GM21381 (cell line): ENCODE data around the gene COG4.

Source experiments
- ATAC-seq: cut with Tn5 transposase; IDR thresholded peaks from one replicate; pipeline ENCODE4 v1.9.1; 2021; ENCODE audit warnings: mild to moderate bottlenecking, moderate library complexity; ENCODE audit not compliant: unreplicated experiment

The COG4 gene

DNA sequence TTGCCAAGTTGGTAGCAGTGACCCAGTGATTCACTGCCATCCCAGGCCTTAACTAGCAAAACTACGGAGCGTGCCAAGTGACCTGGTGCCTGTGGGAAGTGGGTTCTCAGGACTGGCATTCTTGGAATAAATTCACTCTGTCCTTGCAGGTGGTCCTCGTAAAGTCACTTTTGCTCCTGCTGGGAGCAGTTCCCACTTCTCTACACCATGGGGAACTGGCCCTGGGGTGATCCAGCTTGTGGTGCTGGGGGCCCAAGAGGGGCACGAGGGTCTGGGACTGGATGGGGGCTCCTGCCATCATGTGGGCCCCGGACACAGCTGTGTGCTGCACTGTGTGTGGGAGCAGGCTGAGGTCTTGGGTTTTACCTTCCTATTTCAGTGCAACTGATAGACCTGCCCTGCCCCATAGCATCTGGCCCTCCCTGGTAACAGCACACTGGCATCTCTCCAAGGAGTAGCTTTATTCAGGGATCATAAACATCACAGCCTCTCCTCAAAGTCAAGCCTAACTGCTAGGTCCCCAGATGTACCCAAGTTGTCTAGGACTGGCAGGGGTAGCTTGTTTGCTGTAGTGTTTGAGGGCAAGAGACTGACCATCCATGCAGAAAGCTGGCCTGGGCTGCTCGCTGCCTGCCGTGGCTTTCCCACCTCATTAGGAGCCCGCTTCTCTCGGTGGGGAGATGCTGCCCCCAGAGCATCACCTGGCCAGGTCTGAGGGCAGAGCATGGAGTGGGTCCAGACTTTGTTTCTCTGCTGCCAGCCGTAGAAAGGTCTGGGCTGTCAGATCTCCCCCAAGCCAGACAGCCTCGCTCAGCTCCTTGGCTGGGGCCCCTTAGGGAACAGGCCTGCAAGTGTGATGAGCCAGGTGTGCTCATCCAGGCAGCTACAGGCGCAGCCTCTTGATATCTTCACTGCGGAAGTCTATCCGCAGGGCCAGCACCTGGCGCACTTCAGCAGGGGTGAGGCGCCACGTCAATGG is 42.9 kb downstream of the COG4 start:
- no peak for ATAC-seq

GRCh38 chr16:70478912-70479341 is 44.4 kb downstream of the COG4 start:
- ATAC-seq = no peak

DNA sequence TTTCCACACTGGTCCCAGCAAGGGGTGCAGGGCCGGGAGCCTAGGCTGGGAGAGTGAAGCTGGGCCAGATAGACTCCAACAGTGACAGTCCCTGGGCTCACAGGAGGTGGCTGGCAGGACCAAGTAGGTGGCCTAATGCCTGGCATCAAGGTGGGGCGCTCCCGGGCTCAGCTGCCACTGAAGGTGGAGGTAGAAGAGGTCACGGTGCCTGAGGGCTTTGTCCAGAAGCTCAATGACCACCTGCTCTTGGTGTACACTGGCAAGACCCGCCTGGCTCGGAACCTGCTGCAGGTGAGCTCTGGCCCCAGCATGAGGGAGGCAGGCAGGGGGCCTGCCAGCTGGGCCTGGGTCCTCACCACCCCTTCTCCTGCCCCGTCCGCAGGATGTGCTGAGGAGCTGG is 45.2 kb downstream of the COG4 start:
- no peak for ATAC-seq

DNA sequence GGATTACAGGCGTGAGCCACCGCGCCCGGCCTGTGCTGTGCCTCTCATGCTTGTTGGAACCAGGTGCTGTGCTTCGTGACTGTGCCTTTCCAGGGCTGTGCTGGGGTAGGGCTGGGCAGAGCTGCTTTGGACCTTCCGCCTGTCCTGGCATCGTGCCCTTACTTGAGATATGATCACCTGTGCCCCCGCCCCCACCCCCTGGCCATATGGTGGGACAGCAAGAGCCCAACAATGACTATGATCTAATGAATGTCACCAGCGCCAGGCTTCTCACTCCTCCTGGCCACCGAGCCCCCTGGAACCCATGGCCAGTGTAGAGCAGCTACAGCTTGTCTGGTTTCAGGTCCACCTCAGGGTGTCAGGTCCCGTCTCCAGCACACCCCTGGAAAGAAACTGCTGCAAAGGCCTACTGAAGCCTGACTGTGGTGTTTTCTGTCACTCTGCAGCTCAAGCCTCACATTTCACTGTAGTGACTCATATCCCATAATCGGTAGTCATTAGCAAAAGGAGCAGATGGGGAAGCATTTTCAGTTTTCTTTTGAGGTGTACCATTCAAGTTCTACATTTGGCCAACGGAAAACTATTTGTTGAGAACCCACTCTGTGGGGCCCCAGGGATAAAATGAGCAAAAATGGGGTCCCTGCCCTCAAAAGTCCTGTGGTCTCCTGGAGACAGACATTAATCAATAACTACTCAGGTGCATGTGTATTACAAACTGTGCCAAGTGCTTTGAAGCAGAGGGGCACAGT is 46.9 kb downstream of the COG4 start:
- ATAC-seq = peak; percentile 90

DNA sequence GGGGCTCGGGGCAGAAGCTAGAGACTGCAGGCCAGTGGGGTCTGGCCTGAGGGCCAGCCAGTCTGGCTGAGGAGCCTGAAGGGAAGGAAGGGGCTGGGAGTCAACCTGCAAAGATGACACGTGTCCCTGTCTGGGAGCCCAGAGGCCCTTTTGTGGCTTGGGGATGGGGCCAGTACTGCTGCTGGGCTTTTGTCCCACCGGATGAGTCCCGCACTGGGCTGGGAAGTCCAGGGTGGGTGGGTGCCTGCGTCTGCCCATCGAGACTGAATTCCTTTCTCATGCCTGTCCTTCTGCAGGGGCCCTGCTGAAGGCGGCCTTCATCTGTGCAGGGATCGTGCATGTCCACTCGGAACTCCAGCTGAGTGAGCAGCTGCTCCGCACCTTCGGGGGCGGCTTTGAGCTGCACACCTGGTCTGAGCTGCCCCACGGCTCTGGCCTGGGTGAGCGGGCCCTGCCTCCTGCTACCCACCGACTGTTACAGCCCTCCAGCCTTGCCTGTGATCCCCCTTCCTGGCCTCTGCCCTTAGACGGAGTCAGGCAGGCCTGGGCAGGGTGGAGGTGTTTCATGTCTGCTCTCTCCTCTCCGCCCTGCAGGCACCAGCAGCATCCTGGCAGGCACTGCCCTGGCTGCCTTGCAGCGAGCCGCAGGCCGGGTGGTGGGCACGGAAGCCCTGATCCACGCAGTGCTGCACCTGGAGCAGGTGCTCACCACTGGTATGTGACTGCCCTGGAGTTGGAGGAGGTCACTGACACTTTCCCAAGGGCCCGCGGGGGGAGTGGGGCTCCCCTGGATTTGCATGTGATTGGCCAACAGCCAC is 48.1 kb downstream of the COG4 start:
- ATAC-seq = no peak

DNA sequence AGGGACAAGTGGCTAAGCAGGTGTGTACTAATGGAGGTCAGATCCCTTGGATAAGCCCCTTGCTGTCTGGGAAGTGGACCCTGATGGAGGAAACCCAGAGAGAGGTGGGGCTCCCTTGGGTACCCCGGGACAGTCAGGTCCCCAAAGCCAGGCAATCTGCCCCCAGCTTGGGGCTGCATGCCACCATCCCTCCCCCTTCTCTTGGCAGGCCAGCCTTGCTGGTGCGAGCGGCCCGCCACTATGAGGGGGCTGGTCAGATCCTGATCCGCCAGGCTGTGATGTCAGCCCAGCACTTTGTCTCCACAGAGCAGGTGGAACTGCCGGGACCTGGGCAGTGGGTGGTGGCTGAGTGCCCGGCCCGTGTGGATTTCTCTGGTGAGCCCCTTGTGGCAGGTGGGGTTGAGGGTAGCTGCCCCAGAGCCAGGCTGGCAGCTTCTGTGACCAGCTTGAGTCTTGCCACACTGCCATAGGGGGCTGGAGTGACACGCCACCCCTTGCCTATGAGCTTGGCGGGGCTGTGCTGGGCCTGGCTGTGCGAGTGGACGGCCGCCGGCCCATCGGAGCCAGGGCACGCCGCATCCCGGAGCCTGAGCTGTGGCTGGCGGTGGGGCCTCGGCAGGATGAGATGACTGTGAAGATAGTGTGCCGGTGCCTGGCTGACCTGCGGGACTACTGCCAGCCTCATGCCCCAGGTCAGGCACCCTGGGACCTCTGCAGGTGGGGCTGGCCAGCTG is 48.9 kb downstream of the COG4 start:
- no peak for ATAC-seq

DNA sequence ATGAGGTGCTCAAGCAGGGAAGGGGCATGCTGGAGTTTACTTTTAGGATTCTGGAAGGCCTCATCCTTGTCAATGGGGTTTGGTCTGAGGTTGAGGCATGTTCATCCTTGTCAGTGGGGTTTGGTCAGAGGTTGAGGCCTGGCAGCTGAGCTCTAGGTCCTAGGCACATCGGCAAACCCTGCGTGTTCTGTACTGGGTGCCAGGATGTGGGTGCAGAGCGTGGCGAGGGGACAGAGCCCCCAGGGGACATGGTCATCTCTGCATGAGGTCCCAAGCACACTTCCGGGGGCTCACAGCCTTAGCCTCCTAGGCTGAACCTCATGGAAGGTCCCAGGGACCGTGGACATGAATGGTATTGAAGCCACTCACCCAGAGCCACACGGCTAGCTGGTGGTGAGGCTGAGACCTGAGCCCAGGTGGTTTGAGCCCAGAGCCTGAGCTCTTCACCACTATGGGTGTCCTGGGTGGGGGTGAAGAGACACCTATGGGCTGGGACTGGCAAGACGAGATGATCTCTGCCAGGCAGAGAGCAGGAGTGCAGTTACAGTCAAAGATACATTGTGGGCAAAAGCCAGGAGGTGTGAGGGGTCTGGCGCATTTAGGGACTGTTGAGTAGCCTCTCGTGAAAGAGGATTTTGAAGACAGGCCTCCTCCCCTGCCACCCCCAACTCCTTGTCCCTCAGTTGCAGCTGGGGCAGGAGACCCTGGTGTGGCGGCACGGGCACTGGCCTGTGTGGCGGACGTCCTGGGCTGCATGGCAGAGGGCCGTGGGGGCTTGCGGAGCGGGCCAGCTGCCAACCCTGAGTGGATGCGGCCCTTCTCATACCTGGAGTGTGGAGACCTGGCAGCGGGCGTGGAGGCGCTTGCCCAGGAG is 49.7 kb downstream of the COG4 start:
- ATAC-seq = no peak

DNA sequence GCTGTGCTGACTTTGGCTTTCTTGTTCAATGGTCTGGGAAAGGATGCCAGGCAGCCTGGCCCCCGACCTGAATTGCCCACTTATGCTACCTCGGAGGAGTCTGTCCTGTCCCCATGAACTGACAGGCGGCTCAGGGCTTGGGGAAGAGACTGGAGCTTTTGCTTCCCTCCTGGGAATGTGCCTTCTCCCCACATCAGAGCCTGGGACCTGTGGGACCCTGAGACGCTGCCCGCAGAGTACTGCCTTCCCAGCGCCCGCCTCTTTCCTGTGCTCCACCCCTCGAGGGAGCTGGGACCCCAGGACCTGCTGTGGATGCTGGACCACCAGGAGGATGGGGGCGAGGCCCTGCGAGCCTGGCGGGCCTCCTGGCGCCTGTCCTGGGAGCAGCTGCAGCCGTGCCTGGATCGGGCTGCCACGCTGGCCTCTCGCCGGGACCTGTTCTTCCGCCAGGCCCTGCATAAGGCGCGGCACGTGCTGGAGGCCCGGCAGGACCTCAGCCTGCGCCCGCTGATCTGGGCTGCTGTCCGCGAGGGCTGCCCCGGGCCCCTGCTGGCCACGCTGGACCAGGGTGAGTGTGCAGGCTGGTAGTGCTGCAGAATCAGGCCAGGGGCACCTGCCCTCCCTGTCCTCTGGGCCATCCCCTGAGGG is 50.4 kb downstream of the COG4 start:
- no peak for ATAC-seq

- no peak for ATAC-seq
These were observed 52.4 kb downstream of the COG4 start for GRCh38 chr16:70470927-70471341.

DNA sequence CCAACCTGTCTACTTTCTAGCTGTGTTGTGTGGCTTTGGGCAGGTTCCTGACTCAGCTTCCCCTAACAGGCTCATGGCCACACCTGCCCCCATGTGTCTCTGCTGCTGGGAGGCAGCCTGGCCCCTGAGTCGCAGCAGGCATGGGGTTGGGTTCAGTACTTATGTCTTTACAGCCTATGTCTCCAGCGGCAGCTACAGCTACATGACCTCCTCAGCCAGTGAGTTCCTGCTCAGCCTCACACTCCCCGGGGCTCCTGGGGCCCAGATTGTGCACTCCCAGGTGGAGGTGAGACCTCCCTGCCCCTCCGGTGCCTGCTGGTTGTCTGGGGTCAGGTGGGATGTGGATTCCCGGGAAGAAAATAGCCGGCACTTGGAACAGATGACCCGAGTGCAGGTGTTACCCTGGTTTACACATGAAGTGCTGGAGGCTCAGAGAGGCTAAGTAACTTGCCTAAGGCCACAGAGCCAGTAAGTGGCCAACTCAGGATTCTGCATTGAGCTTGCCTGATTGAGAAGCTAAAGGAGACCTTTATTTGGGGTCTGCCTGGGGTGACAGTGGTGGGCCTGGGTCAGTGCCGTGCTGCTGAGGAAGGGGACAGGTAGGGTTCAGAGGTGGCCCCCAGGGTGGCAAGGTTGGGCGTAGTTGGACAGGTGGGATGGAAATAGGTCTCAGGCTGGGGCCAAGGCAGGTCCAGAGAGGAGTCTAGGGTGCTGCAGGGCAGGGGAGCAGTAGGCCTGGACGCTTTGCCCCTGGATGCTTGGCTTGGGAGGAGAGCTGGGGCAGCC is 53.0 kb downstream of the COG4 start:
- ATAC-seq = no peak

DNA sequence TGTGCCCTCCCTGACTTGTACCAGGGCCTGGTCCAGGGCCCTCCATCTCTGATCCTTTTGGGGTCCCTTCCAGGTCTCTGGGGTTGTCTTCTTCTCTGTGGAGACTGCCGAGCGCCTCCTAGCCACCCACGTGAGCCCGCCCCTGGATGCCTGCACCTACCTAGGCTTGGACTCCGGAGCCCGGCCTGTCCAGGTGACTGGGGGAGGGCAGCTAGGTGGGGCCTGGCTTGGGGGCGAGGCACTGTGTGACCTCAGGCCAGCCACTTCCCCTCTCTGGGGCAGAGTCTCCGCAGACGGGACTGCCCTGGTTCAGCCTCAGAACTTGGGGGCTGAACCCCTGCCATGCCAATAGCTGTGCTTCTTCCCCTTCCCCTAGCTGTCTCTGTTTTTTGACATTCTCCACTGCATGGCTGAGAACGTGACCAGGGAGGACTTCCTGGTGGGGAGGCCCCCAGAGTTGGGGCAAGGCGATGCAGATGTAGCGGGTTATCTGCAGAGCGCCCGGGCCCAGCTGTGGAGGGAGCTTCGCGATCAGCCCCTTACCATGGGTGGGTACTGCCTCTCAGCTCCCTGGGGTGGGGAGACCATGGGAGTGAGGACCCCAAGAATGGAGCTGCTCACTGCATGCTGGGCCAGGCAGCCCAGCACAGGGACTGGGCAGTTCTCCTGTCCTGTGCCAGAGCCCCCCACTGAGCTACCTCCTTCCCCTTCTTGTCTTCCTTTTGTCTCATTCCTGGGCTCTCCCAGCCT is 54.4 kb downstream of the COG4 start:
- no peak for ATAC-seq

GRCh38 chr16:70467608-70468007 is 55.7 kb downstream of the COG4 start:
- no peak for ATAC-seq

GRCh38 chr16:70467113-70467512 is 56.2 kb downstream of the COG4 start:
- no peak for ATAC-seq

- no peak for ATAC-seq
These were observed 56.6 kb downstream of the COG4 start for GRCh38 chr16:70466805-70467076.

DNA sequence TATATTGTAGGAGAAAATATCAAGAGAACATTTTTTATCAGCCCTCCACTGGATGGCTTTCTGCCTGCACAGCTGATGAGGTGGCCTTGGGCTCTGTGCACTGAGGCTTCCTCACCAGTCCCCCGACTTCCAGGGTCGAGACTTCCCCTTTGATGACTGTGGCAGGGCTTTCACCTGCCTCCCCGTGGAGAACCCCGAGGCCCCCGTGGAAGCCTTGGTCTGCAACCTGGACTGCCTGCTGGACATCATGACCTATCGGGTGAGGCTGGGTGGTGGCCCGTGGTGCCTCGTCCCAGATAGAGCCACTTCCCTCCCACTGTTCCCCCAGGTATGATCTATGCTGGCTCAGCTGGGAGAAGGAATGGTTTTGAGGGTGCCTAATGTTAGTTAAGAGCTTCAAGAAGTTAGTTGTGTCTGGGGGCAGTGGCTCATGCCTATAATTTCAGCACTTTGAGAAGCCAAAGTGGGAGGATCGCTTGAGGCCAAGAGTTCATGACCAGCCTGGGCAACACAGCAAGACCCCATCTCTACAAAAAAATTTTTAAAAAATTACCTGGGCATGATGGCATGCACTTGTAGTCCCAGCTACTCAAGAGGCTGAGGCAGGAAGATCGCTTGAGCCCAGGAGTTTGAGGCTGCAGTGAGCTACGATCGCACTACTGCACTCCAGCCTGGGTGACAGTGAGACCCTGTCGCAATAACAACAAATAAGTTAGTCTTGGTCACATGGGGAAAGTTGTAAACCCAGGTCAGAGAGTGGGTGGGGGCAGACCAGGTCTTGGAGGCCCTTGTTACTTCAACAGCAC is 57.2 kb downstream of the COG4 start:
- no peak for ATAC-seq

- no peak for ATAC-seq
These were observed 60.1 kb downstream of the COG4 start for GRCh38 chr16:70463235-70463634.

- ATAC-seq = no peak
These were observed 62.6 kb downstream of the COG4 start for GRCh38 chr16:70460737-70461261.
